ENCODE results near the gene PNMA5.
"Not testable (repeated sequence)": the region's sequence is repeated elsewhere in the genome, so short reads cannot be mapped to it uniquely, and the experiment has no call there.

PNMA5 gene

GRCh38 chrX:152988536-152989291, 5.2 kb downstream of the PNMA5 start:
- TF ChIP-seq ZNF274 (IDR thresholded peaks at IDR 0.05; ENCODE audit: low read depth, low read length): no peak
- H3K4me3 ChIP-seq (ENCODE audit: low read length): no peak overlapping the region

GRCh38 chrX:152987801-152988200, 6.1 kb downstream of the PNMA5 start:
- TF ChIP-seq ZNF274 (IDR thresholded peaks at IDR 0.05; ENCODE audit: low read depth, low read length): no peak
- no peak overlapping the region for H3K4me3 ChIP-seq (ENCODE audit: low read length)

- not testable (repeated sequence) for H3K4me3 ChIP-seq (ENCODE audit: low read length)
Observed at GRCh38 chrX:152987156-152987555, 6.8 kb downstream of the PNMA5 start.

- not testable (repeated sequence) for H3K4me3 ChIP-seq (ENCODE audit: low read length)
Observed at GRCh38 chrX:152985383-152985782, 8.5 kb downstream of the PNMA5 start.

GRCh38 chrX:152968193-152968592, 25.7 kb downstream of the PNMA5 start:
- H3K4me3 ChIP-seq (ENCODE audit: low read length): no peak overlapping the region
- no peak for TF ChIP-seq ZNF274 (IDR thresholded peaks at IDR 0.05; ENCODE audit: low read depth, low read length)

- no peak overlapping the region for H3K4me3 ChIP-seq (ENCODE audit: low read length)
- TF ChIP-seq ZNF274 (IDR thresholded peaks at IDR 0.05; ENCODE audit: low read depth, low read length): no peak
Observed at GRCh38 chrX:152960115-152960514, 33.8 kb downstream of the PNMA5 start.

GRCh38 chrX:152959626-152960025, 34.3 kb downstream of the PNMA5 start:
- no peak for TF ChIP-seq ZNF274 (IDR thresholded peaks at IDR 0.05; ENCODE audit: low read depth, low read length)
- H3K4me3 ChIP-seq (ENCODE audit: low read length): no peak overlapping the region

GRCh38 chrX:152958524-152959465, 35.1 kb downstream of the PNMA5 start:
- peak overlapping the region; percentile 43; the same call in 1 of the 2 replicates for H3K4me3 ChIP-seq (ENCODE audit: low read length)
- TF ChIP-seq ZNF274 (IDR thresholded peaks at IDR 0.05; ENCODE audit: low read depth, low read length): no peak

GRCh38 chrX:152958047-152958446, 35.9 kb downstream of the PNMA5 start:
- peak overlapping the region; percentile 43; the same call in 1 of the 2 replicates for H3K4me3 ChIP-seq (ENCODE audit: low read length)

GRCh38 chrX:152950786-152951185, 43.1 kb downstream of the PNMA5 start:
- no peak overlapping the region for H3K4me3 ChIP-seq (ENCODE audit: low read length)
- TF ChIP-seq ZNF274 (IDR thresholded peaks at IDR 0.05; ENCODE audit: low read depth, low read length): no peak

More at GRCh38 chrX:152958047-152958446, 35.9 kb downstream of the PNMA5 start:
- TF ChIP-seq ZNF274 (IDR thresholded peaks at IDR 0.05; ENCODE audit: low read depth, low read length): no peak

- TF ChIP-seq ZNF274 (IDR thresholded peaks at IDR 0.05; ENCODE audit: low read depth, low read length): no peak
- H3K4me3 ChIP-seq (ENCODE audit: low read length): no peak overlapping the region
Observed at GRCh38 chrX:152949114-152949513, 44.8 kb downstream of the PNMA5 start.

- no peak for TF ChIP-seq ZNF274 (IDR thresholded peaks at IDR 0.05; ENCODE audit: low read depth, low read length)
- H3K4me3 ChIP-seq (ENCODE audit: low read length): no peak overlapping the region
Observed at GRCh38 chrX:152946681-152947080, 47.2 kb downstream of the PNMA5 start.

GRCh38 chrX:152945021-152945979, 48.6 kb downstream of the PNMA5 start:
- no peak for TF ChIP-seq ZNF274 (IDR thresholded peaks at IDR 0.05; ENCODE audit: low read depth, low read length)
- no peak overlapping the region for H3K4me3 ChIP-seq (ENCODE audit: low read length)

- no peak for TF ChIP-seq ZNF274 (IDR thresholded peaks at IDR 0.05; ENCODE audit: low read depth, low read length)
- no peak overlapping the region for H3K4me3 ChIP-seq (ENCODE audit: low read length)
Observed at GRCh38 chrX:152943826-152944225, 50.1 kb downstream of the PNMA5 start.

Measured in GM08714 (cell line).